BJ (cell line): ENCODE measurements around the gene WFDC10B. TPM values are rescaled to one million over a fixed set of nuclear protein-coding genes. Genes with fewer than 3 reads are reported as not detected.

Experiments
- CTCF ChIA-PET: fragments of 350-600 bp; formaldehyde crosslinking; extraction: SDS; loops from one replicate; lab custom pipeline; 2021; ENCODE audit warnings: antibody characterized with exemption, inconsistent platforms; lab: Yijun Ruan, JAX
- POLR2A ChIA-PET: fragments of 300-600 bp; sonication (Branson Sonifier 250); formaldehyde crosslinking; extraction: SDS; loops from one replicate; lab custom pipeline; 2021; ENCODE audit warnings: antibody characterized with exemption; lab: Charles Lee
- DNase-seq: peaks from one replicate; pipeline ENCODE4 v3.0.0-alpha.2; 2011; ENCODE audit warnings: low read depth
- H3K27me3 ChIP-seq: 2 replicates; pipeline ENCODE4 v1.6.0; 2011; ENCODE audit warnings: low read length; ENCODE audit not compliant: control insufficient read depth, insufficient read depth
- H3K36me3 ChIP-seq: 2 replicates; pipeline ENCODE4 v1.5.1; 2011; ENCODE audit warnings: low read length; ENCODE audit not compliant: control insufficient read depth, insufficient read depth
- H3K4me3 ChIP-seq: 2 replicates; pipeline ENCODE4 v1.5.1; 2011; ENCODE audit warnings: low read depth, mild to moderate bottlenecking, control low read depth, low read length
- CTCF ChIP-seq: IDR thresholded peaks from 2 replicates; pipeline ENCODE4 v1.5.1; 2011; ENCODE audit warnings: low read depth, mild to moderate bottlenecking, control low read depth, inconsistent platforms, low read length, moderate library complexity; ENCODE audit not compliant: insufficient read depth
- polyA minus RNA-seq: library from RNA; depleted of rRNA, polyadenylated mRNA; stranded (reverse); fragments of >200 nt; gene quantifications from 2 replicates; pipeline ENCODE4 v1.2.3, GENCODE V29; 2011; rRNA and poly(A)+ RNA removed
- polyA plus RNA-seq: library from polyadenylated mRNA; depleted of rRNA; stranded (reverse); fragments of >200 nt; gene quantifications from 2 replicates; pipeline ENCODE4 v1.2.3, GENCODE V29; 2011; rRNA removed

Gene WFDC10B
- polyA plus RNA-seq: not detected in 2 replicates
- polyA minus RNA-seq: not detected in 2 replicates

GRCh38 chr20:45704969-45705637, at the start of gene WFDC10B:
Gene WFDC10B, minus strand, starts transcription at chr20:45705019. Its CDS starts 19,027 bp downstream, at chr20:45685992.
- no peak for DNase-seq
- no peak for TF ChIP-seq CTCF
- Histone ChIP-seq H3K4me3 (no peak within 1 kb of the TSS), H3K36me3 (no peaks in the 10 kb centered on the region), H3K27me3 (no peaks in the 10 kb centered on the region)
- ChIA-PET POLR2A (no interaction called here), CTCF (no interaction called here)

GRCh38 chr20:45752746-45753145, 47.9 kb upstream of the WFDC10B start:
- no peak for DNase-seq

GRCh38 chr20:45751721-45752120, 46.9 kb upstream of the WFDC10B start:
- no peaks in the 10 kb centered on the region for H3K27me3 ChIP-seq
- no peak overlapping the region for H3K4me3 ChIP-seq
- no peaks in the 10 kb centered on the region for H3K36me3 ChIP-seq
- ChIA-PET POLR2A (no interaction called here), CTCF (interaction anchor here (1.3 to 2.2 kb wide), 2 partner anchors 19 to 302 kb away, joined by 4 to 11 read pairs; no protein-coding TSS in a partner anchor)
- no peak for TF ChIP-seq CTCF
- DNase-seq: no peak

More at GRCh38 chr20:45752746-45753145, 47.9 kb upstream of the WFDC10B start:
- Histone ChIP-seq H3K4me3 (no peak overlapping the region), H3K27me3 (no peaks in the 10 kb centered on the region), H3K36me3 (no peaks in the 10 kb centered on the region)
- CTCF ChIA-PET: no interaction called here
- POLR2A ChIA-PET: no interaction called here
- TF ChIP-seq CTCF: no peak

- no peak for DNase-seq
- no peak for TF ChIP-seq CTCF
- H3K27me3 ChIP-seq: no peaks in the 10 kb centered on the region
- ChIA-PET CTCF (no interaction called here), POLR2A (no interaction called here)
- no peaks in the 10 kb centered on the region for H3K36me3 ChIP-seq
- H3K4me3 ChIP-seq: no peak overlapping the region
Observed at GRCh38 chr20:45745015-45745414, 40.2 kb upstream of the WFDC10B start.

GRCh38 chr20:45742596-45742995, 37.8 kb upstream of the WFDC10B start:
- POLR2A ChIA-PET: no interaction called here
- no peak for DNase-seq
- CTCF ChIA-PET: interaction anchor here (1.2 kb wide), 2 partner anchors 29 to 149 kb away, joined by 3 read pairs; no protein-coding TSS in a partner anchor
- Histone ChIP-seq H3K36me3 (no peaks in the 10 kb centered on the region), H3K27me3 (no peaks in the 10 kb centered on the region), H3K4me3 (no peak overlapping the region)
- no peak for TF ChIP-seq CTCF
